Gastrocnemius medialis (tissue), 4 donors: ENCODE measurements around the gene MYL5. TPM values are rescaled to one million over a fixed set of nuclear protein-coding genes. Genes with fewer than 3 reads are reported as not detected.

Experiments
- ATAC-seq, 2 donors: fragments of 150-250 bp; one replicate each; pipeline ENCODE4 v1.9.1; 2016
- DNase-seq, 2 donors: peaks; one replicate each; pipeline ENCODE4 v3.0.0-alpha.2; 2019
- H3K27ac ChIP-seq, 4 donors: fragments of 200-600 bp; sonication (generic); 1 replicate in 1 of 4; 2 replicates in 3 of 4; pipeline ENCODE4 v1.5.1; 2016 to 2018; ENCODE audit warnings: mild to moderate bottlenecking in 2 of 4, moderate library complexity in 1 of 4
- H3K27me3 ChIP-seq, 3 donors: fragments of 200-600 bp; sonication (generic) in 2 of 3; 1 replicate in 1 of 3; 2 replicates in 2 of 3; pipeline versions ENCODE4 v1.5.1 to v1.6.0; 2016 to 2019; ENCODE audit warnings: mild to moderate bottlenecking in 1 of 3, moderate library complexity in 1 of 3
- H3K36me3 ChIP-seq, 2 donors: fragments of 200-600 bp; sonication (generic) in 1 of 2; one replicate each; pipeline ENCODE4 v1.5.1; 2017 to 2018
- H3K4me1 ChIP-seq, 2 donors: fragments of 200-600 bp; sonication (generic) in 1 of 2; one replicate each; pipeline ENCODE4 v1.5.1; 2016 to 2017; ENCODE audit warnings: mild to moderate bottlenecking in 2 of 2
- H3K4me3 ChIP-seq, 4 donors: fragments of 200-600 bp; sonication (generic) in 3 of 4; 1 replicate in 1 of 4; 2 replicates in 3 of 4; pipeline ENCODE4 v1.5.1; 2016 to 2019; ENCODE audit warnings: mild to moderate bottlenecking in 2 of 4
- H3K9me3 ChIP-seq, 3 donors: fragments of 200-600 bp; sonication (generic) in 2 of 3; 1 replicate in 1 of 3; 2 replicates in 2 of 3; pipeline ENCODE4 v1.5.1; 2016 to 2019
- CTCF ChIP-seq, 5 experiments: fragments of 450-650 bp in 3 of 5; fragments of 200-600 bp in 2 of 5; sonication (generic) in 2 of 5; IDR thresholded peaks in 4 of 5; conservative IDR thresholded peaks in 1 of 5; 1 replicate in 4 of 5; 2 replicates in 1 of 5; pipeline ENCODE4 v1.5.1; 2016 to 2019; ENCODE audit warnings: antibody characterized with exemption in 5 of 5, mild to moderate bottlenecking in 3 of 5, moderate library complexity in 3 of 5
- POLR2A ChIP-seq, 2 donors: fragments of 450-650 bp; IDR thresholded peaks; one replicate each; pipeline ENCODE4 v1.6.1; 2017; ENCODE audit warnings: antibody characterized with exemption in 2 of 2, mild to moderate bottlenecking in 2 of 2, moderate library complexity in 2 of 2
- in situ Hi-C, 4 donors: fragments of 200-750 bp; cut with MboI; loops; one replicate each; pipeline versions ENCODE4 v1.15.0 to v1.8.0; 2017; ENCODE audit warnings: low sequenced_read_pairs in 4 of 4
- intact Hi-C: fragments of 100-400 bp; cut with DNase I; formaldehyde crosslinking; loops from one replicate; pipeline ENCODE4 v1.15.1; 2023; ENCODE audit warnings: low total_unique reads
- total RNA-seq, 4 donors: library from RNA; depleted of rRNA; stranded (reverse); fragments of >200 nt; gene quantifications; one replicate each; pipeline versions ENCODE4 v1.1.0 to v1.2.3, GENCODE V29; 2016

The MYL5 gene
- total RNA-seq, 4 donors from 2014 or later, result 1.3 to 20.3 (median 3.6) TPM

GRCh38 chr4:650951-651883, 23.1 kb upstream of the MYL5 start:
- DNase-seq, result no peak
- Histone ChIP-seq H3K9me3 (no peaks in the 10 kb centered on the region), H3K36me3 (no peaks in the 10 kb centered on the region), H3K27ac (no peak overlapping the region), H3K27me3 (peaks cover 20 to 36% (median 23%) of the 10 kb centered on the region in 3 donors), H3K4me1 (no peaks in the 10 kb centered on the region), H3K4me3 (no peak overlapping the region)
- ATAC-seq, result no peak
- in situ Hi-C loops, result no loop called here
- no peak for TF ChIP-seq POLR2A (IDR thresholded peaks at IDR 0.05)
- no peak for TF ChIP-seq CTCF (IDR thresholded peaks at IDR 0.05 in 4 of 5, conservative IDR thresholded peaks at IDR 0.05 in 1 of 5)
- intact Hi-C loops, result no loop called here

GRCh38 chr4:651884-652642, 22.3 kb upstream of the MYL5 start:
- TF ChIP-seq POLR2A (IDR thresholded peaks at IDR 0.05) (no peak), CTCF (IDR thresholded peaks at IDR 0.05 in 4 of 5, conservative IDR thresholded peaks at IDR 0.05 in 1 of 5) (no peak)
- ATAC-seq, result no peak
- intact Hi-C loops (no loop called here), in situ Hi-C loops (no loop called here)
- no peak for DNase-seq
- Histone ChIP-seq H3K9me3 (no peaks in the 10 kb centered on the region), H3K36me3 (no peaks in the 10 kb centered on the region), H3K4me3 (no peak overlapping the region), H3K4me1 (no peaks in the 10 kb centered on the region), H3K27me3 (peaks cover 22 to 36% (median 28%) of the 10 kb centered on the region in 3 donors), H3K27ac (no peak overlapping the region)

- H3K4me1 ChIP-seq, result no peaks in the 10 kb centered on the region
- TF ChIP-seq CTCF (IDR thresholded peaks at IDR 0.05 in 4 of 5, conservative IDR thresholded peaks at IDR 0.05 in 1 of 5) (no peak), POLR2A (IDR thresholded peaks at IDR 0.05) (no peak)
- ATAC-seq (no peak), DNase-seq (no peak)
- H3K4me3 ChIP-seq, result no peak overlapping the region
- H3K27me3 ChIP-seq, result peaks cover 17 to 36% (median 28%) of the 10 kb centered on the region in 3 donors
- in situ Hi-C loops (no loop called here), intact Hi-C loops (no loop called here)
- no peaks in the 10 kb centered on the region for H3K36me3 ChIP-seq
- H3K9me3 ChIP-seq, result no peaks in the 10 kb centered on the region
- H3K27ac ChIP-seq, result no peak overlapping the region
These were observed 21.1 kb upstream of the MYL5 start for GRCh38 chr4:653080-653821.

- no peak overlapping the region for H3K27ac ChIP-seq
- H3K36me3 ChIP-seq, result no peaks in the 10 kb centered on the region
- no peak for DNase-seq
- H3K27me3 ChIP-seq, result peaks cover 17 to 36% (median 28%) of the 10 kb centered on the region in 3 donors
- no peak for TF ChIP-seq CTCF (IDR thresholded peaks at IDR 0.05 in 4 of 5, conservative IDR thresholded peaks at IDR 0.05 in 1 of 5)
- no peak for TF ChIP-seq POLR2A (IDR thresholded peaks at IDR 0.05)
- in situ Hi-C loops, result no loop called here
- no peaks in the 10 kb centered on the region for H3K9me3 ChIP-seq
- ATAC-seq, result no peak
- intact Hi-C loops, result no loop called here
- no peaks in the 10 kb centered on the region for H3K4me1 ChIP-seq
- no peak overlapping the region for H3K4me3 ChIP-seq
These were observed 20.4 kb upstream of the MYL5 start for GRCh38 chr4:653831-654502.
